HG03457 (cell line): ENCODE results near the gene ADGRA1.
"Not testable (repeated sequence)": the region's sequence is repeated elsewhere in the genome, so short reads cannot be mapped to it uniquely, and the experiment has no call there.

Experiments
- ATAC-seq: cut with Tn5 transposase; IDR thresholded peaks from one replicate; pipeline ENCODE4 v1.9.1; 2021; ENCODE audit warnings: moderate number of reproducible peaks; ENCODE audit not compliant: unreplicated experiment

ADGRA1 gene

DNA sequence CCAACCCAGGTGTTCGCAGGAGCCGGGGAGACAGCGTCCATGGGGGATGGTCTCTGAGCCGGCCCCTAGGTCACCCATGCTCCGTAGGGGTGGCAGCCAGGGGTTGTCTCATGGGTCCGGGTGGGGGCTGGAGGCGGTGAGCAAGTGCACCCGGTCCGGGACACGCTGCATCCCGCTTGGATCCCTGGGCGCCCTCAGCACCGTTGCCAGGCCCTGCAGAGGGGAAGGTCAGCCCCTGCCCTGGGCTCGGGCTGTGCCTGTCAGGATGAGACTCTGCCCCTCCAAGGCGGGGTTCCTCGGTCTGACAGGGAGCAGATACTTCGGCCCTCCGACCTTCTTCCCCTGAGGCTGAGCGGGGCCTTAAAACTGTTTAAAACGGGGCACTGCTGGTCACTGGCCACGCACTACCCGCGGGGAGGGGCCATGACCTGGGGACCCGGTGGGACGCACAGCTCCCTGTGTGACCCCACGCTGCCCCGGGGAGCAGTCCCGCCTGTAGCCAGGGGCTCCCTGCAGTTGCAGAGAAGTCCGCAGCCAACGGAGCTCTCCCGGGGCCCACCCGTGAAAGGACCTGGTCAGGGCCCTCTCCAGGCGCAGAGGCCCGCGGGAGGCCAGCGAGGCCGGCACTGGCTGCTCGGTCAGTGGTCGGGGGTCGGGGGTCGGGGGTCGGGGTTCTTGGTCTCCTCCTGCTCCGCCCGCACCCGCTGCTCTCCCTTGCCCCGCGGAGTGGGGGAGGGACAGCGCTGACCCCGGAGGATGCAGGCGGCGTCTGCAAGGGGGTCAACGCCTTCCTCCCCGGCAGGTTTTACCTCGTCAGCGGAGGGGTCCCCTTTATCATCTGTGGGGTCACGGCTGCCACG is 38.9 kb downstream of the ADGRA1 start:
- no peak for ATAC-seq

DNA sequence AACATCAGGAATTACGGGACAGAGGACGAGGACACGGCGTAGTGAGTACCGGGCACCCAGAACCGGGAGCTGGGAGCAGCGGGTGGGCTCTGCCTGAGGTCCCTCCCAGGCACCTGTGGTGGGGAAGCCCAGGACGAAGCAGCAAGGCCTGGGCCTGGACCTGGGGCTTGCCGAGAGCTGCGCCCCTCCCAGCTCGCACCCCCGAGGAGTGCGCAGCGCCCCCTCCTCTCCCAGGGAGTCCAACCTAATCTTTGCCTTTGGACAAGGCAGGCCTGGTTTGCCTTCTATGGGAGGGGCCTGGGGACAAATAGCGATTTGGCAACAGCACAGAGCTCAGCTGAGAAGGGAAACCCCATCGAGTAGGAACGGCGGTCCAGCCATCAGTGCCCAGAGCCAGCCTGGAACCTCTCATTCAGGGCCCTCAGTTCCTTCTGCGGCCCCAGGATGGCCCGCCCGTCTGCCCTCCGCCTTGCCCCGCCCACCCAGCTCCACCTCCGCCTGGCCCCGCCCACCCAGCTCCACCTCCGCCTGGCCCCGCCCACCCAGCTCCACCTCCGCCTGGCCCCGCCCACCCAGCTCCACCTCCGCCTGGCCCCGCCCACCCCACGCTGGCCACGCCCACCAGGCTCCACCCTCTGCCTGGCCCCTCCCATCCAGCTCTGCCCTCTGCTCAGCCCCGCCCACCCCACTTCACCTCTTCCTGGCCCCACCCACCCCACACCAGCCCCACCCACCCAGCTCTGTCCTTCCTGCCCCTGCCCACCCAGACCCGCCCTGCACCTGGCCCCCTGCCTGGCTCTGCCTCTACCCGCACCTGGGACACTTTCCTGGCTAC is 39.8 kb downstream of the ADGRA1 start:
- ATAC-seq = no peak

DNA sequence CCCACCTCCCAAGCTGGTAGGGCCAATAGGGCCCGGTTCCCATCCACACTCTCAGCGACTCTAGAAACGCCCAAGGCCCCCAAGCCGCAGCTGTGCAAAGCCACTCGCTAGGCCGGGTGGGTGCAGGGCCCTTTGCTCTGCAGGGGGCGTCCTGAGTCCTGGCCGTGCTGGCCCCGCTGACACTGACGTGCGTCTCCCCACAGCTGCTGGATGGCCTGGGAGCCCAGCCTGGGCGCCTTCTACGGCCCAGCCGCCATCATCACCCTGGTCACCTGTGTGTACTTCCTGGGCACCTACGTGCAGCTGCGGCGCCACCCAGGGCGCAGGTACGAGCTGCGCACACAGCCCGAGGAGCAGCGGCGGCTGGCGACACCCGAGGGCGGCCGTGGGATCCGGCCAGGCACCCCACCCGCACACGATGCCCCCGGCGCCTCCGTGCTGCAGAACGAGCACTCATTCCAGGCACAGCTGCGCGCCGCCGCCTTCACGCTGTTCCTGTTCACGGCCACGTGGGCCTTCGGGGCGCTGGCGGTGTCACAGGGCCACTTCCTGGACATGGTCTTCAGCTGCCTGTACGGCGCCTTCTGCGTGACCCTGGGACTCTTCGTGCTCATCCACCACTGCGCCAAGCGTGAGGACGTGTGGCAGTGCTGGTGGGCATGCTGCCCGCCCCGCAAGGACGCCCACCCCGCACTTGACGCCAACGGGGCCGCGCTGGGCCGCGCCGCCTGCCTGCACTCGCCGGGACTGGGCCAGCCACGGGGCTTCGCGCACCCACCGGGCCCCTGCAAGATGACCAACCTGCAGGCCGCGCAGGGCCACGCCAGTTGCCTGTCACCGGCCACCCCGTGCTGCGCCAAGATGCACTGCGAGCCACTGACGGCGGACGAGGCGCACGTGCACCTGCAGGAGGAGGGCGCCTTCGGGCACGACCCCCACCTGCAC is 40.7 kb downstream of the ADGRA1 start:
- no peak for ATAC-seq

DNA sequence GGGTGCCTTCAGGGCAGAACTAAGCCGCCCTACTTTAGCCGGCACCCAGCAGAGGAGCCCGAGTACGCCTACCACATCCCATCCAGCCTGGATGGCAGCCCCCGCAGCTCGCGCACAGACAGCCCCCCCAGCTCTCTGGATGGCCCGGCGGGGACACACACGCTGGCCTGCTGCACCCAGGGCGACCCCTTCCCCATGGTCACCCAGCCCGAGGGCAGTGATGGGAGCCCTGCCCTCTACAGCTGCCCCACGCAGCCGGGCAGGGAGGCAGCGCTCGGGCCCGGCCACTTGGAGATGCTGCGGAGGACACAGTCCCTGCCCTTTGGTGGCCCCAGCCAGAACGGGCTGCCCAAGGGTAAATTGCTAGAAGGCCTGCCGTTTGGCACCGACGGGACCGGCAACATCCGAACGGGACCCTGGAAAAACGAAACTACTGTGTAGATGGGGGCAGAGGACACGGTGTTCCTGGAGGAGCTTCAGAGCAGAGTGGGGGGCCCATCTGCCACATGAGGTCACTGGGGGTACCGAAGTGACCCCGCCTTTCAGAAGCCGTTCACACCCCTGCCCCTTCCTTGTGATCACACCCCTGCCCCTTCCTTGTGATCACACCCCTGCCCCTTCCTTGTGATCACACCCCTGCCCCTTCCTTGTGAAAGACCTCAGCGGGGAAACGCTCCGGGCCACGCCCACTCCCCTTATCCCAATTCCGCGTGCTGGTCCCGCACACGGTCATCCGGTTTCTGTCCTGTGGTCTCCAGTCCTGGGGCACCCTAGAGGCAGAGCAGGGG is 41.5 kb downstream of the ADGRA1 start:
- ATAC-seq = no peak

DNA sequence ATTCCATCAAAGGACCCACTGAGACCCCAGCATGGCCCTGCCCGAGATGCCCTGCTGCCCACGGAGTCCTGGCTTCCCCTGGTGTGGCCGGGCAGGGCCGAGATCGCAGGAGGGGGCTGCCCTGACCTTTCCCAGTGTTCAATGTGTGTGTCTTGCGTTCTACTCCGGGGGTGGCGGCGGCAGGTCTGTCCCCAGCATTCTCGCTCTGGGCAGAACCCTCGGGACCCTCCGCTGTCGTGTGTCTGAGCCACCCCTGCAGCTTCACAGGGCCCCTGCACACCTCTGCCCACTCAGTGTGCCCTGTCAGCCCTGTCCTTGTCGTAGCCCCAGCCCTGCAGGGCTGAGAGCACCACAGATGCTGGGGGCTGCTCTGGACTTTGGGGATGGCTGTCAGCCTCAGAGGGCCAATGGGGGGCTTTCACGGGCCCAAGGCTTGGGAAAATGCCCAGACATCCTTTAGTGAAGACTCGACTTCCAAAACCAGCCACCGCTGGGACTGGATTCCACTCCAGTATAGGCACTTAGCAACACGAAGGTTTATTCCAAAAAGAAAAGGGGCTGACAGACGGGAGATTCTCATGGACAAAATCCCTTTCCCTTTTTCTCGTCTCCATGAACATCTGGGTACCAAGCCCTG is 42.3 kb downstream of the ADGRA1 start:
- ATAC-seq = no peak

DNA sequence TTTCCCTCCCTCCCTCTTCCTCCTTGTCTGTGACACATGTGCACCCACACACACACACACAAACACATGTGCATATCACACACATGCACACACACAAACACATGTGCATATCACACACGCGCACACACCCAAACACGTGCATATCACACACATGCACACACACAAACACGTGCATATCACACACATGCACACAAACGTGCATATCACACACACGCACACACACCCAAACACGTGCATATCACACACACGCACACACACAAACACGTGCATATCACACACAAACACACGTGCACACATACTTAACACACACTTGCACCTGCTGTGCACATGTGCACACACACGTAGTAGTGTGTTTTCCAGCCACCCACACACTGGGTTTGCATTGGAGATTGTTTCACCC is 42.9 kb downstream of the ADGRA1 start:
- no peak for ATAC-seq

DNA sequence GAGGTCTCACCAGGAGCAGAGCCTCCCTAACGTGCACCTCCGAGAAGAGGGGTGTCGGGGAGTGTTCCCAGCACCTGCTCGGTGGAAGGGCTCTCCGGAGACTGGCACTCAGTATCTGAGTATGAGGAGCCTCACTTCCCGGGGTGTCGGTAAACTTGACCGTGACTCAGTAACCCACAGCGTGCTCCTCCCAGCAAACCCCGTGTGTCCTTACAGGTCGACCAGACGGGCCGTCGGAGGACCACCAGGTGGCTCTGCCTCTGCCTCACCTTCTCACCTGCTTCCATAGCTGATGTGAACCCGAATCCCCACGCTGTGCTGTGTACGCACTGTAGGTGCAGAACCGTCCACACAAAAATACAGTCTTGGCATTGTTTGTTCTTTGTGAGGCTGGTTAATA is 43.3 kb downstream of the ADGRA1 start:
- ATAC-seq = no peak

DNA sequence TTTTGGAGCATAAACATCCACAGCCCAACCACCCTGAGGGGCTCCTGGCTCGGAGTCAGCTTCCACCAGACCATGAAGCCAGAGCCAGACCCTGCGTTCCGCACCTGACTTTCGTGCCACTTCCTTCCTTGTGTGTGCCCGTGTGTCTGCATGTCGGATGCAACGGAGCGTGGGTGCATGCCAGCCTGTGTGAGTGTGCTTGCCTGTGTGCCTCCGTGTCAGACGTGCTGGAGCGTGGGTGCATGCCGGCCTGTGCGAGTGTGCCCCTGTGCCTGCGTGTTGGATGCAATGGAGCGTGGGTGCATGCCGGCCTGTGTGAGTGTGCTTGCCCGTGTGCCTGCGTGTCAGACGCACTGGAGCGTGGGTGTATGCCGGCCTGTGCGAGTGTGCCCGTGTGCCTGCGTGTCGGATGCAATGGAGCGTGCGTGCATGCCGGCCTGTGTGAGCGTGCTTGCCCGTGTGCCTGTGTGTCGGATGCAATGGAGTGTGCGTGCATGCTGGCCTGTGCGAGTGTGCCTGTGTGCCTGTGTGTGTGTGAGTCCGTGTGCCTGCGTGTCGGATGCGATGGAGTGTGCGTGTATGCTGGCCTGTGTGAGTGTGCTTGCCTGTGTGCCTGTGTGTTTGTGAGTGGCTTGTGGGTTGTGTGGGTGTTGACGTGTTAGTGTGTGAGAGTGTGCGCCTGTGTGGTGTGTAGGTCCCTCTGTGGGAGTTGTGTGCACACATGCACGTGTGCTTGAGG is 44.2 kb downstream of the ADGRA1 start:
- ATAC-seq = no peak

DNA sequence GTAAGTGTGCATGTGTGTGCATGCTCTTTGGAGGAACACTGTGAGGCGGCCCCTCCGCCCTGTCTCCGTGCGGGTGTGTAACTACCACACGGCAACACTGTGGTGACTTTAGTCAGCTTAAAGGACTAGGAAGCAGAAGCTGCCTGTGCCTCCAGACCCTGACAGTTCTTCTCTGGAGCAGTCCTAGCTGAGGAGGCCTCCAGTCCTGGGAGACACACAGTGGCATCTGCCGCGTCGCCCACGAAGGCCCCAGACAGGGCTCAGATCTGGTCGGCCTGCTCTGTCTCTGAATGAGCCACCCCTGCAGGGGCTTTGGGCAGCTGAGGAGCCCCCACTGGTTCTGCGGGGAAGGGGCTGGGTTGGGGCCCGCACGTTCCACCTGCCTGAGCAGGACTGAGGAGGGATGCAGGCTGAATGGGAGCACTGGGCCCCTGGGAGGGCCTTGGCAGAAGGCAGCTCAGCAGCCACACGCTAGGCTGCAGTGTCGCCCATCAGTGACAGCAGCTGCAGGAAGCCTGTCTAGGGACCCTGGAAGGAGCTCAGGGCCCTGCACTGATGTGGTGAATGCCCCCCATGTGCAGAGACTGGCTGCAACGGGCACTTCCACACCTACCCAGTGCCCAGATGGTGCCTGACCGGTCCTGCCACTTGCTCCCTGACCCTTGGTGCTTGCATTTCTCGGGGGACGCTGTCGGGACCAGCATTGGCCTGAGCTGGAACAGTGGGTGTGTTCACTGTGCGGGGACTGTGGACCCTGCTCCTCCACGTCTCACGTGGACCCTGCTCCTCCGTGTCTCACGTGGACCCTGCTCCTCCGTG is 45.0 kb downstream of the ADGRA1 start:
- ATAC-seq = no peak

DNA sequence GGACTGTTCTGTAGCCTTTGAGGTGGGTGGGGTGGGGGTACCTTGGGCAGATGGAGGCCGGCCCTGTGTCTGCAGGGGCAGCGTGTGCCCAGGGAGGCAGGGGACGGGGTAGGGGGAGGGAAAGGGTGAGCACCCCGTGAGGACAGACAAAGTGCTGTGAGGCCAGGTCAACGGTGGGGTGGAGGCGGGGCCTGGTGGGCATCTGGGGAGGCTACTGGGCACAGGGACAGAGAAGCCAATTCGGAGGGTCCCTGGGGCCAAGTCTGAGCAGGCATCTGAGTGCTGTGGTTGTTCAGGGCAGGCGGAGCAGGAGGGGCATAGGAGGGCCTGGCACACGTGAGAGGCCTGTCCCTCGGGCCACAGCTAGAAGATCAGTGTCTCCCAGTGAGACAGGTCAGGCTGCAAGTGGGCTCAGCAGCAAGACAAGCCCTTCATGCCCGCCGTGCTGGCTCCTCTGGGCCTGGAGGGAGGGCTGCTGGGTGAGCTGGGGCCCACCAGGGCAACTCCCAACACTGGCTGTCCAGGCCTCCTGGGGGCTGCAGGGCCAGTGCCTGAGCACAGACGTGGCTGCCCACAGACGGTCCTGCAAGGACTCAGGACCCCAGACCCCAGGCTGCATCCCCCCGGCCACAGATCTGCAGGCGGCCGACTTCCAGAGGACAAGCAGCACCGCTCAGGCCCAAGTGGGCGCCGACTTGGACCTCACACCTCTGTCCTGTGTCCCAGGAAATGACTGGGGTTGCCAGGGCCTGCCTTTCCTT is 45.9 kb downstream of the ADGRA1 start:
- ATAC-seq = no peak

DNA sequence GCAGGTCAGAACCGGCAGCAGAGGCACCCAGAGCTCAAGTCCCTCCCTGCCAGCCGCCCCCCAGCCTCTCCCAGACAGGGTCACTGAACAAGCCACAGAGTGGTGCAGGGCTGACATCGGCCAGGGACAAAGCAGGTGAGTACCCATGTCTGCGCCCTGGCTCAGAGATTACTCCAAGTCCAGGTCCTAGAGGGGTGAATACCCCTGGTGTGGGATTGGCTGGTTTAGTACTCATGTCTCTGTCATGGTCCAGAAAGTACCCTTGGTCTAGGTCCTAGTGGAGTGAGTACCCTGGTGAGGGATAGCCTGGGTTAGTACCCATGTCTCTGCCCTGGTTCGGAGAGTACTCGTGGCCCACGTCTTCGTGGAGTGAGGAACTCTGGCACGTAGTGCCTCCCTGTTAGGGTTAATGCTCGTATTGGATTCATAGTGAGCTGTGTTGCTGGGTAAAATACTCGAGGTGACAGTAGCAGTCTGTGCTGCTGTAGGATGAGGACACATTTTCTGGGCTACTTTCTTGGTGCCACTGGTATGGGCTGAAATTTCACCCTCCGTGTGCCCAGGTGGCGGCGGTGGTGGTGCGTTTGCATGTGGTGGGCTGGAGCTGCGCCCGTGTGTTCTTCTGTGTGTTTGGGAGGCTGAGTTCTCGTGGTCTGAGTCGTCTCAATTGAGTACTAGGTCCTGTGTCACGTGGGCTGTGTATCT is 46.8 kb downstream of the ADGRA1 start:
- no peak for ATAC-seq

DNA sequence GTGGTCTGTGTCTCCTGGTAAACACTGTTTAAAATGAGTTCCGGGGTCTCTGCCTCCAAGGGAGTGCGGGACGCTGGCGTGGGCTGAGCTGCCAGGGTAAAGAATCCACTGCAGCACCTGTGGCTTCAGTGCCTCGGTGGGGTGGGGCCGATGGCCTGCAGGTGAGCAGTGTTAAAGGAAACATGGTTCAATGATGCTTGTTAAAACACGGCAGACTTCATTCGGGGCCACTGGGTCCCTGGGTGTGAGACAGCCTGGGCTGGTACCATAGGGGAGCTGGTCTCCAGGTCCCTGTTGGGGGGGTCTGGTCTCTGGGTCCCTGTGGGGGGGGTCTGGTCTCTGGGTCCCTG is 47.4 kb downstream of the ADGRA1 start:
- no peak for ATAC-seq

DNA sequence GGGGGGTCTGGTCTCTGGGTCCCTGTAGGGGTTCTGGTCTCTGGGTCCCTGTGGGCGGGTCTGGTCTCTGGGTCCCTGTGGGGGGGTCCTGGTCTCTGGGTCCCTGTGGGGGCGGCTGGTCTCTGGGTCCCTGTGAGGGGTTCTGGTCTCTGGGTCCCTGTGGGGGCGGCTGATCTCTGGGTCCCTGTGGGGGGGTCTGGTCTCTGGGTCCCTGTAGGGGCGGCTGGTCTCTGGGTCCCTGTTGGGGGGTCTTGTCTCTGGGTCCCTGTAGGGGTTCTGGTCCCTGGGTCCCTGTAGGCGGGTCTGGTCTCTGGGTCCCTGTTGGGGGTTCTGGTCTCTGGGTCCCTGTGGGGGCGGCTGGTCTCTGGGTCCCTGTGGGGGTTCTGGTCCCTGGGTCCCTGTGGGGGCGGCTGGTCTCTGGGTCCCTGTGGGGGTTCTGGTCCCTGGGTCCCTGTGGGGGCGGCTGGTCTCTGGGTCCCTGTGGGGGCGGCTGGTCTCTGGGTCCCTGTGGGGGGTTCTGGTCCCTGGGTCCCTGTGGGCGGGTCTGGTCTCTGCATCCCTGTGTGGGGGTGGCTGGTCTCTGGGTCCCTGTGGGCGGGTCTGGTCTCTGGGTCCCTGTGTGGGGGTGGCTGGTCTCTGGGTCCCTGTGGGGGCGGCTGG is 49.9 kb downstream of the ADGRA1 start:
- ATAC-seq = not testable (repeated sequence)

DNA sequence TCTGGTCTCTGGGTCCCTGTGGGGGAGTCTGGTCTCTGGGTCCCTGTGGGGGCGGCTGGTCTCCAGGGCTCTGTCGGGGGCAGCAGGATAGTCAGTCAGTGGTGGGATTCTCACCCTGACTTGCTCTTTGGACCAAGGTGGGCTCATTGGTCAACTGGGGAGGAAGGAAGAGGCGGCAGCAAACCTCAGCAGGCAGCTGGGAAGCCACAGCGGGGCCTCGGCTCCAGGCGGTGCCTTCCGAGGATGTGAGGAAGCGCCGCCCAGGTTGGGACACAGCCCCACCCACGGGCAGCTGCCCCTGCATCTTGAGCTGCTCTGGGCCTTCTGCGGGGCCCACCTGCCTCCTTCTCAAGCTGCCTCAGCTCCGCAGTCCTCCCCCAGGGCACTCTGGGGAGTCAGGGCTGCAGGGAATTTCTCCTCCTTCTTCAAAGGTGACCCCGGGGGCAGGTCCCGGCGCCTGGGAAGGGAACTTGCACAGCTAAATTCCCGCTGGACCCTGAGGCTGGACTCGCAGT is 51.9 kb downstream of the ADGRA1 start:
- no peak for ATAC-seq

DNA sequence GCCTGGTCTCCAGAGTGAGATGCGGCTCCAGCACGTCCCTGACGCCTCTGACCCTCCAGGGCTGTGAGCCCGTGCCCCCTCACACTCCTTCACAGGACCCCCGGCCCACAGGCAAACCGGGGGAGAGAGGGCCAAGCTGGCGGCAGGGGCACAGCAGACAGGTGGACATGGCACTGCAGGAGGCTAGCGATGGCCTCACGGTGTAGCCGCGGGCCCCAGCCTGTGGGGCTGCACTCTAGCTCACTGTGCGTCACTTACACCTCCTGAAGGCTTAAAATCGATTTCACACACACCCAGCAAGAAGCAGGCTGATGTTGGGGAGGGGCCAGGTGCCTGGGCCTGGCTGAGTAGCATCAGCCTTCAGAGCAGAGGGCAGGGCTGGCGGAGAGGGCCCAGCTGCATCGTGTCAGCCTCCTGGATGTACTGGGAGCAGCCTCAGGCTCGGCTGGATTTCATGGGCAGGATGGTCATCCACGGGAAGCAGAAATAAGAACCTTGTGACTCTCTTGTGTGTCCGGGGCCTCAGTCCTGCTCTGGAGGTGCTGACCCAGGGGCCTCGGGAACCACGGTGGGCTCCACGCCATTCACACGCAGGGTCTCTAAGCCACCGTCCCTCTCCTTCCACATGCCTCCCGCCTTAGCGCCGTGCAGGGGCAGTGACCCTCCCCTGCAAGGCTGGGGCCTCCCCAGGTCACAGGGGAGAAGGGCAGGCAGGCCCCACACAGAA is 52.9 kb downstream of the ADGRA1 start:
- ATAC-seq = no peak
